HG02943 (cell line): ENCODE data around the gene TMCO4.

Source experiments
- ATAC-seq: cut with Tn5 transposase; IDR thresholded peaks from one replicate; pipeline ENCODE4 v1.9.1; 2021; ENCODE audit warnings: mild to moderate bottlenecking, low read depth, moderate library complexity; ENCODE audit not compliant: unreplicated experiment

TMCO4 gene

DNA sequence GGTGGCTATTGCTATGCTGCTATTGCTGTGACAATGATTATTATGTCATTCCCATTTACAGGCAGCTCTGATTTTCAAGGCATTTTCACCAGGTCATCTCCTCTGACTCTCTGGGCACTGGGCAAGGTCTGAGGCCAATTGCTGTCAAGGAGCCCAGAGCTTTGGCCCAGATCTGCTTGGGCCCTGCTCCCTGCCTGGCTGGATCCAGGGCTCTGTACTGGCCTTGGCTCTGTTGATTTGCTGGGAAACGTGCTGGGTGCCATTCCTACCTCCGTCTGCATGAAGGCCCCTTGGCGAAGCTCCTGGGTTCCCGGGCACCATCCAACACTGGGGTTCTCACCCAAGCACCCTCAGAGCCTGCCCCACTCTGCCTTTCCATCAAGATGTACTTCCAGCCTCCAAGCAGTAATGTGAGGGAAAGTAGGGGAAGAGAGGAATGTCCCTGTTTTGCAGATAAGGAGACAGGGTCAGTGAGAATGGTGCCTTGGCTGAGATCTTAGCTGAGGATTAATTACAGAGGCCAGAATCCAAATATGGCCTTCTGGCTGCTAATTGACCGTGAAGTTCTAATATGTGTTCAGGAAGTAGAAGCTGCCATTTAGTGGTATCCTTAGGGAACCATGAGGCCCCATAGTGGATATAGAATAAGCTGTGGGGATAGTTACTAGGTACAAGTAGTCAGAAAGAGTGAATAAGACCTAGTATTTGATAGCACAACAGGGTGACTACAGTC is 71.1 kb downstream of the TMCO4 start:
- ATAC-seq = no peak

- no peak for ATAC-seq
These were observed 74.1 kb downstream of the TMCO4 start for GRCh38 chr1:19725606-19726005.

DNA sequence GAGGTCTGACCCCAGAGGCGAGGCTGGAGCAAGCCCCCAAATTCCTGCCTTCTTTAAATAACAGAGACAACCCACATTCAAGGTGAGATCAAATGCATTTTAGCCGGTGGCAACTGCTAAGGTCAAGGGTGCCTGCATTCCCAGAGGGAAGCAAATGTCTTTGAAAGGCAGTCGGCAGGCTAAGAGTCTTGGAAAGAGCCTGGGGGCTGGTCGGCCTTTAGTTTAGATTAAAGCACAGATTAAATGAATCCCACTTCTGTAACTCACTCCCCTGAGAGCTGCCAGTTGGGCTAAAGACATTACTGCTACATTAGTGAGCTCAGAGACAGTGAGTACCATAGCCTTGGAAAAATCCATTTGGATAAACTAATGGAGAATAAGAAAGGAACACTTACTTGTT is 75.8 kb downstream of the TMCO4 start:
- ATAC-seq = no peak

DNA sequence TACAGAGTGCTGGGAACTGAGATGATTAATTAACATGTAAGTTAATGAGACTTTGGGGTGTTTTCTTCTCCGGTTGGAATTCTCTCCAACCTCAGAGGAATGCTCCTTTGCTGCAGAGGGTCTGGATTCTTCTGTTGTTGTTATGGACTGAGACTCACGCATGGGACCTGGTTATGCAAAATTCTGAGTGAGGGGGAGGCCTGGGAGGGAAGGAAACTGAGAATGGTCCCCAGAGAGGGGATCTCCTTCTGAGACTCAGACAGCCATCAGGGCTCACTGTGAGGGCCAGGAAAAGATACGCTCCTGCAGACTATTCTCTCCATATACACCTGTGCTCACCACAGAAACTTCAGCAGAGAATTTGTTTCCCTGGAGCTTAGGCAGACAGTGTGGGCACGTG is 78.7 kb downstream of the TMCO4 start:
- no peak for ATAC-seq

DNA sequence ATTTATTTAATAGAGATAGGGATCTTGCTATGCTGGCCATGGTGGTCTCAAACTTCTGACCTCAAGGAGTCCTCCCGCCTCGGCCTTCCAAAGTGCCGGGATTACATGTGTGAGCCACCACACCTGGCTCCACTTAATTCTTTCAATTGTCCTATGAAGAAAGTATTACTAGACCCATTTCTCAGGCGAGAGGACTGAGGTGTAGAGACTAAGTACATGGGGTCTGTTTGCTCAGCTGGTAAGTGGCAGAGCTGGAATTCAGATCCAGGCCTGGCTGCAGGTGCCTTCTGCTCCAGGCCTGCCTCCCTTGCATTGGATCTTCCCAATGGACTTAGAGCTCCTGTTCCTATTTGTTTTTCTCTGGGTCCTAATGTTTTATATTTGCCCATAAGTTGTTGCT is 79.5 kb downstream of the TMCO4 start:
- no peak for ATAC-seq

DNA sequence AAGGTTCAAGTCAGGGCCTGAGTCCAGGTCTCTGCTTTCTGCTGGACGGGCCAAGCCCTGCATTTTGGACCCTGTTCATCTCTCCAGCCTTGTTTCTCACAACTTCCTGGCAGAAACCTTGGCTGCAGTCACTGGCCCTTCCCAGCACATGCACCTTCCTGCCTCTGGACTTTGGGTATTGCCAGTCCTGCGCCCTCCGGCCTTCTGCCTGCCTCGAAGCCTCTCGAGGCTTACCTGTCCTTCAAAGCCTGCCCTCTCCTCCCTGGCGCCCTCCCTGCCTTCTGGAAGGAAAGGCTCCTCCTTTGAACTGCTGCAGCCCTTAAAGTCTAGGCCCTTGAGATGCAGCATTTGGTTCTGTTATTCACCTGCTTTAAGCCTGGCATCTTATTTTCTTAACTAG is 82.2 kb downstream of the TMCO4 start:
- ATAC-seq = no peak

DNA sequence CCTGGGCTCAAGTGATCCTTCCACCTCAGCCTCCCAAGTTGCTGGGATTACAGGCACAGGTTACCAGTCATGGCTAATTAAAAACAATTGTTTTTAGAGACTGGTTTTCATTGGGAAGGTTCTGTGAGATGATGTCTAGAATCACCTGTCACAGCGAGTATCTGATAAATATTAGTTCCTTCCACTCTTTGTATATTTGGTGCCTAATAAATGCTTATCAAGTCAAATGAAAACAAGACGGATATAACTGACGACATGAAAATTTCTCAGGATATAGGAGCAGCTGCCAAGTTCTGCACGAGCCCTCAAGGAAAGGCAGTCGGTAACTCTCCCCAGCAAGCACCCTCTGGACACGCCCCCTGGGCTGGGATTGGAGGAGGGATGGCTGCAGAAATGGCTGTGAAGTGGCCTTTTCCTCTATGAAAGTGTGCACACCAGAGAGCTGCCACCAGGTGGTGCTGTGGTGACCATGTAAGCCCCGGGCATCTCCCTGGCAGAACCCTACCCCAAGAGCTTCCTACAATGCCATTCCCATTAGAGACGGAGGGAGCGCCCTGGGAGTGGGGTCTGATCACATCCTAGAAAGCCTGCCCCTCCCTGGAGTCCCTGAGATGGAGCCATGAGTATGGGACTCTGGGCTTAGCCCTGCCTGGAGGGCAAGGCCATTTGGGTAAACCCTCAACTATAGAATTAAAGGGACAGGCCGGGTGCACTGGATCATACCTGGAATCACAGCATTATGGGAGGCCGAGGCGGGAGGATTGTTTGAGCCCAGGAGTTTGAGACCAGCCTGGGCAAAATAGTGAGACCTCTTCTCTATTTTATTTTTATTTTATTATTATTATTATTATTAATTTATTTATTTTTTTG is 84.1 kb downstream of the TMCO4 start:
- ATAC-seq = no peak

- ATAC-seq = no peak
These were observed 86.8 kb downstream of the TMCO4 start for GRCh38 chr1:19712928-19713327.

- no peak for ATAC-seq
These were observed 88.7 kb downstream of the TMCO4 start for GRCh38 chr1:19710825-19711611.

DNA sequence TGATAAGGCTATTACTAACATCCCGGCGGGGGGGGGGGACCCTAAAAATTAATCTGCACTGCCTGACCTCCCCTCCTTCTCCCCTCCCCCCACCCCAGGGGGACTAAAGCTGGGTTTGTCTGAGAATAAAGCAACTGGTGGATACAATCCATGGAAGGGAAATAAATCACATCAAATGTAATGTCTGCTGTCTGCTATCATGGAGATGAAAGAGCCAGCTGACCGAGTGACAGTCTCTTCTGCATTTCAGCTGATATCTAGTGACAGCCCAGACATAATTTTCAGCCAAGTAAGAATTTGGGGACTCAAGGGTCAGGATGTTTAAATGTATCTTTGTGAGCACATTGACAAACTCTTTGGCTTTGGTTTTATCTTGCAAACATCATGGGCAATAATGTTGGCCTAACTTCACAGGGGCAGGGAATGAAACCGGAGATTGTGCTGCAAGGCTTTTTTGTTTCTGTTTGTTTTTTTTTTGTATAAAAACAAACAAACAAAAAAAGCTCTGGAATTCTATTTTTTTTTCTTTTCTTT is 90.4 kb downstream of the TMCO4 start:
- no peak for ATAC-seq

GRCh38 chr1:19708567-19709110 is 91.1 kb downstream of the TMCO4 start:
- no peak for ATAC-seq

DNA sequence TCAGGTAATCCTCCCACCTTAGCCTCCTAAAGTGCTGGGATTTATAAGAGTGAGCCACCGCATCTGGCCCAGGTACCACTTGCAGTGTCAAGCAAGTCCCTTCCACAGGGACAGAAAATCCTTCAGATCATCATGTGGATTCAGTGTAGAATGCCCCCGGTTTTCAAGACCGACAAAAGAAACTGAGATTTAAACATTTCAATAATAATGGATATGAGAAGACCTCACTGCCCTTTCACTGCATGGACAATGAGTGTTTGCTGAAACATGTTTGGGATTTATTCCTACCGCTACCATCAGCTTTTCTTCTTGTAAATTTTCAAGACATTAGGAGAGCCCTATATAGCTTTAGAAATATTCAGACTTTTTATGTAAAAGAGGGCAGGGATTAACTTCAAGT is 93.6 kb downstream of the TMCO4 start:
- ATAC-seq = no peak

DNA sequence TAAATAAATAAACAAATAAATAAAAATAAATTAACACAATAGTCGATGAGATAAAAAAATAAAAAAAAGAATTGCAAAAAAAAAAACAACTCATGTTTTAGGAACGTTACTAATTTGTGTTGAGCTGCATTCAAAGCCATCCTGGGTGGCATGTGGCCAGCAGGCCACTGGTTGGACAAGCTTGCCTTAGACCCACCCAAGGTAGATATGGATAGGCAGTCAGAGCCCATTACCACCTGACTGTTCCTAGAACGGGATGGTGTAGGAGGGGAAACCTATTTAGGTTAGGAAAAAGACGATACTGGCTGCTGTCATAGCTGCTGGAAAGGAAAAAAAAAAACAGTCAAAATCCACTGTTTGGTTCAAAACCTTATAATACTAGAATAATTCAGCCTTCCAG is 94.3 kb downstream of the TMCO4 start:
- no peak for ATAC-seq

- no peak for ATAC-seq
These were observed 95.2 kb downstream of the TMCO4 start for GRCh38 chr1:19704247-19705113.

DNA sequence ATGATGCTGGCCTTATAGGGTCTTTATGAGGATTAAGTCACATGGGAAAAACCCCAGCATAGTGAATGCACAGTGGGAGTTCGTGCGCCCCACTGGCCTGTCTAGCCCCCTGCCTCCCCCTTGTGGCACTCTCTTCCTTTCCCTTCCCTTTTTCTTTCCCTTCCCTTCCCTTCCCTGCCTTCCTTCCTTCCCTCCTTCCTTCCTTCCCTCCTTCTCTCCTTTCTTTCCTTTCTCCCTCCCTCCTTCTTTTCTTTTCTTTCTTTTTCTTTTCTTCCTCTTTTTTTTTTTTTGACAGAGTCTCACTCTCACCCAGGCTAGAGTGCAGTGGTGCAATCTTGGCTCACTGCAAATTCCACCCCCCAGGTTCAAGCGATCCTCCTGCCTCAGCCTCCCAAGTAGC is 96.4 kb downstream of the TMCO4 start:
- no peak for ATAC-seq

DNA sequence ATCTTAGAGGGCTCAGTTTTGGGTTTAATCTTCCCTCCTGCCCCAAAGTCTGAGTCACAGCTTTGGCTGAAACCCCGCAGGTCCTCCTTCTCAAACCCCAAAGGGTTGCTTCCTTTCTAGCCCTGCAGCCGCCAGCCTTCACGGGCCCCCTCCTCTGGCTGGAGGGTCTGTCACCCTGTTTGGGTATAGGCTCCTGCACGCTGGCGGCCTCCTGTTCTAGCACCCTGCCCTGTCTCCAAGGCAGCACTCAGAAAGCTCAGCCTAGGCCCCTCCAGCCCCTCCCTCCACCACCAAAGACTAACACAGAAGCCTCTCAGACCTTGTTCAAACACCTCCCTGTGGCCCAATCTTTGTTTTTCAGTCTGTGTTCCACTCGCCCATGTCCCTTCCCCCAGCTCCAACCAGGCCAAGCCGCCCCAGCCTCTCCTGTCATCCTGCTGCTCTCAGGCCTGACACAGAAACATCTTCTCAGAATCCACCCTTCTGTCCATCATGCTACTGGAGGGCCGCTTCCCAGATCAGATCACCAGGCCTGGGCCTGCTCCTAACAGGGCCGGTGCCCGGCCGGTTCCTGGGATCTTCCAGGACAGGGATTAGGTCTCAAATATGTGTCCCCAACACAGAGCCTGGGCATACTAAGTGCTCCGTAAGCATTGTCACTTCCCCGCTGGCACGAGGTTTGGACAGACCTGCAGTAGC is 99.5 kb downstream of the TMCO4 start:
- no peak for ATAC-seq

DNA sequence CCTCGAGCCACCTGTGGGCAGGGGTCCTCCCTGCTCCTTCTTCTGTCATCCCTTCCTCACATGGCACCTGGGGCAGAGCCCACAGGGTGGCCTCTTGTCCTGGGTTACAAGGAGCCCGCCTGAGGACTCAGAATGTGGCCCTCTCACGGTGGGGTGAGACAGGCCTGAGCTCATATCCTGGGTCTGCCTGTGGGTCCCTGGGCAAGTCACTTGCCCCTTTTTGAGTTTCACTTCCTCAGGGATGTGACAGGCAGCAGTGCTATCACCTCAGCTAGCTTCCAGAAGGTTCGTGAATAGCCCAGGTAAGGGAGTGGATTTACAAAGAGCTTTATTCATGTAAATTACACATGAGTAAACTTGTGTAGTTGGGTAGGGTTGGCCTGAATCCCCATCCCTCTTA is 101.5 kb downstream of the TMCO4 start:
- no peak for ATAC-seq

GRCh38 chr1:19696820-19697219 is 102.9 kb downstream of the TMCO4 start:
- ATAC-seq = no peak

DNA sequence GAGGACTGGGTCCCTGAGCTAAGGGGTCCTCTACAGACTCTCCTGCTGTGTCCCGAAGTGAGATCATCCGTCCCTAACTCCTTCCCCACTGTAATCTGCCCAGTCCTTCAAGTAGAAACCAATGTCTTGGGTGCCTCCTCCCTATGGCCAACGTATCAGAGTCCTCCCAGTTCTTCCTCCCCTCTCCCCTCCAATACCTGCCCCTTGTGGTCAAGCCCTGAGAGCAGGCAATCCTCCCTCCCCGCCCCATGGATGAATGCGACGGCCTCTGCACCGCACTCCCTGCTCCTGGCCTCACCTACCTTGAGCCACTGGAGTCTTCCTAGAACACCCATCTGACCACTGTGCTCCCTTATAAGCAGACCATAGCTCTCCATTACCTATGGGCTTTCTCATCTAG is 103.9 kb downstream of the TMCO4 start:
- no peak for ATAC-seq
